D721Med (cell line): ENCODE measurements around the gene GTPBP6.
"Not testable (repeated sequence)": the region's sequence is repeated elsewhere in the genome, so short reads cannot be mapped to it uniquely, and the experiment has no call there.

Experiments used
- DNase-seq: peaks from one replicate; pipeline ENCODE4 v3.0.0; 2011; ENCODE audit warnings: low spot score; ENCODE audit not compliant: insufficient read length
- FAIRE-seq: peaks from 2 replicates; lab custom pipeline; 2011; peaks lifted over from hg19 to GRCh38; lab: Jason Lieb, UNC
- CTCF ChIP-seq: IDR thresholded peaks from 2 replicates; pipeline ENCODE4 v1.5.1; 2012; ENCODE audit warnings: mild to moderate bottlenecking, control low read depth; ENCODE audit not compliant: insufficient read depth; ENCODE audit errors: missing control alignments

Gene GTPBP6

DNA sequence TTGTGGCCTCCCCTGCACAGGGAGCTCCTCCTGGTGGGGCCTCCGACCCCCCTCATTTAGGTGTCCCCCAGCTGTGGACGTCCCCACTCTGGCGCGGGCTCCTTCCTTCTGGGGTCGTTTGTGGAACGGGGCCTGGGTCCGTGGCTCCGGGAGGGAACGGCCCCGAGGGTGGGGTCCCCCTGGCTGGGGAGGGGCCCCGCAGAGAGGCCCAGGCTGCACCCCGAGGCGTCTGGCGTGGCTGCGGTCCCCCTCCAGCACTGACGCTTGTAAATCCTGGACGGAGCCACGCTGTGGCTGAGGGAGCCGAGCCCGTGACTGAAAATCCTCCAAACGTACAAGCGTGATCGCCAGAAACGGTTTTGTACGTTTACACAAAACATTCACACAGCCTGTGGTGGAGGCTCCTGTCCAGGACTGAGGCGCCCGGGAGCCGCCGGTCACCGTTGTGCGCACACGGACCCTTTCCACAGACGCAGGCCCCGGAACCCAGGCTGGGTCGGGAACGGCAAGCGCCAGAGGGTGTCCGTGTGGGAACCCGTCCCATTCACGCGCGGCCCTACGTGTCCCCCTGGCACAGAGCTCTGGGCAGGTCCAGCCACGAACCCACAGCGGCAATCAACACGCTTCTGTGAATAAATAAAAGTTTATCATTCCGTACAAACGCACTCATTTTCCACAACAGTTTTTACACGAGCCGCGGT, 15.2 kb upstream of the GTPBP6 start:
- no peak for TF ChIP-seq CTCF
- no peak for FAIRE-seq
- no peak for DNase-seq

GRCh38 chrX:332916-333610, 14.5 kb upstream of the GTPBP6 start:
- DNase-seq (no peak), FAIRE-seq (no peak)
- TF ChIP-seq CTCF: no peak

DNA sequence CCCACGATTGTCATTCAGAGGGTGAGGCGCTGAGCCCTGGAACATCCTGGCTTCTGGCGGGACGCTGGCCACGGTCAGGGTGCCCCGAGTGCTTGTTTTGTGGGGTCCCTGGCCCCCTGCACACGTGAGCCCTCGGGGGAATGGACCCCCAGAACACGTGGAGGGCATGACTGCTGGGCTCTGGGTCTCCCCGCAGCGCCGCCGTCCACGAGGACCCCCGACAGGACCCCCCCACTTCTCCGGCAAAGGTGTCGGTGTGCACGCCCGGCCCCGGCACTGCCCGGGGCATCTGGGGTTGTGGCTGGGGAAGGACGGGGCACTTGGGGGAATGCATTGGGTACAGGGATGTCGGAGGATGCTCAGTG, 13.9 kb upstream of the GTPBP6 start:
- TF ChIP-seq CTCF: no peak
- DNase-seq (no peak), FAIRE-seq (no peak)

DNA sequence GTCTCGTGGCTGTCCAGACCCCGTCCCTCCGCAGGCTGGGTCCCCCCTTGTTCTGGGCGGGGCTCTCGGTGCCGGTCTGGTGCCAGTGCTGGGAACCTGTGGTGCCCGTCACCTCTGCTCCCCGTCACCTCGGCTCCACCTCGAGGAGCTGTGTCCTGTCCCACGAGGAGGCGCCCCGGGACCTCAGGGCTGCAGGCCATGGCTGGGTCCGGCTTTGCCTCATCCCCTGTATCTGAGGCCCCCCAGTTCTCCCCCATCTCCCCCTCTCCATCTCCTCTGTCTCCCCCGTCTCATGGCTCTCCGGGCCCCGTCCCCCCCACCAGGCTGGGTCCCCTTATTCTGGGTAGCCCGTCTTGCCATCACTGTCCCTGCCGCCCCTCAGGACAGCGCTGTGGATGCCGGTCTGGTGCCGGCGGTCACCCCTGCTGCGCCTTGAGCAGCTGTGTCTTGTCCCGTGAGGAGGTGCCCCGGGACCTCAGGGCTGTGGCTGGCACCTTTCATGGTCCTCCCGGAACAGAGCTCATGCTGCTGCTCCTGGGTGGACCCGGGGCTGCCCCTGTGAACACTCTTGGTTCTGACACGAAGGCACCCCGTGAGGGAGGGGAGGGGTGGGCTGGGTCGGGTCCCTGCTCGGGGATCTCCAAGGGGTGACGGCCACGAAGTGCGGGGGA, 13.4 kb upstream of the GTPBP6 start:
- TF ChIP-seq CTCF: no peak
- DNase-seq: no peak
- FAIRE-seq: no peak

DNA sequence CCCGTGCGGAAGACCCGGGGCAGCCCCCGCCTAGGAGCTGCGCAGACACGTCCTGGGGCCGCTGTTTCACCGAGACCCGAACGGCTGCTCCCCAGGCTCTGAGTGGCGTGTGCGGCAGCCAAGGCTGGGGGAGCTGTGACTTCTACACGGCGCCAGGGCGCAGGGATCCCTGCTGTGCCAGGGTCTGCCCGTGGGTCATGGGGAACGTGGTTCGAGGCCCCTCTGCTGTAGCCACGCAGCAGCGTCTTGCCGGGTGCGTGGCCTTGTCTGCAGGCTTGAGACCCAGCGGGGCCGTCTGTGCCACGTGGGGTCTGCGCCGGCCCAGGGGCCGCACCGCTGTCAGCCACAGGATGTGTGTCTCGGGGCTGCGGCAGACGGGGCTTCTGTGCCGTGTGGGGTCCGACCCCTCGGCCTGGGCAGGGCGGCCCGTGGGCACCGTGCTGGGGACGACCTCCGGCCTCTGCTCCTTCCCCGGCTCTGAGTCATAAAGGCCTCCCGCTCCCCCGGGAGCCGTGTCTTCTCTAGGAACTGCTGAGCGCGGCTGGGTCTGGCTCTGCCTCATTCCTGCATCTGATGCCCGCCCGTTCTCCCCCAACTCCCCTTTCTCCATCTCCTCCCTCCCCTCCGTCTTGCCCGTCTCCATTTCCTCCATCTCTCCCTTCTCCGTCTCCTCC, 12.7 kb upstream of the GTPBP6 start:
- no peak for TF ChIP-seq CTCF
- DNase-seq (no peak), FAIRE-seq (no peak)

GRCh38 chrX:330726-331150, 12.1 kb upstream of the GTPBP6 start:
- TF ChIP-seq CTCF: no peak
- DNase-seq: no peak
- FAIRE-seq: no peak

DNA sequence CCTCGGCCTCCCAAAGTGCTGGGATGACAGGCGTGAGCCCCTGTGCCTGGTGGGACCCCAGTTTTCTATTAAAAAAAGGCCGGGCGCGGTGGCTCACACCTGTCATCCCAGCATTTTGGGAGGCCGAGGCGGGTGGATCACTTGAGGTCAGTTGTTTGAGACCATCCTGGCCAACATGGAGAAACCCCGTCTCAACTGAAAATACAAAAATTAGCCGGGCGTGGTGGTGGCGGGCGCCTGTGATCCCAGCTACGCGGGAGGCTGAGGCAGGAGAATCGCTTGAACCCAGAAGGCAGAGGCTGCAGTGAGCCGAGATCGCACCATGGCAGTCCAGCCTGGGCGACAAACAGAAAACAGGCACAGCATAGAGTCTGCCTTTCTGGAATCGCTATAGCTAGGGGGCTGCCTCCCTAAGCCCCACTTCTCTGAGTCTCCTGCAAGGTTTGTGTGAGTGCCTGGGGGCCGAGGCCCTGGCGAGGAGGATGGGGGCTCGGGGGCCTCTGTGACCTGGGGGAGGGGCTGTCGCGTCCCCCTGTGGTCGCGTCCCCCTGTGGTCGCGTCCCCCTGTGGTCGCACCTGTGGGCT, 11.6 kb upstream of the GTPBP6 start:
- not testable (repeated sequence) for DNase-seq

More for the DNA sequence above, 11.6 kb upstream of the GTPBP6 start:
- not testable (repeated sequence) for FAIRE-seq
